Activated naive CD8-positive, alpha-beta T cell treated with anti-CD3 and anti-CD28 coated beads for 36 hours (primary cell): ENCODE data around the gene OXCT1. TPM values are rescaled to one million over a fixed set of nuclear protein-coding genes. Genes with fewer than 3 reads are reported as not detected.

Source experiments
- DNase-seq: peaks from one replicate; pipeline ENCODE4 v3.0.0; 2021
- H3K27ac Mint-ChIP-seq: one replicate; pipeline ENCODE4 v1.8.0; 2022; ENCODE audit warnings: mild to moderate bottlenecking, moderate library complexity, mixed read lengths
- H3K27me3 Mint-ChIP-seq: one replicate; pipeline ENCODE4 v1.8.0; 2022; ENCODE audit warnings: mild to moderate bottlenecking, mixed read lengths
- H3K36me3 Mint-ChIP-seq: one replicate; pipeline ENCODE4 v1.8.0; 2021; ENCODE audit warnings: mild to moderate bottlenecking, mixed read lengths
- H3K4me1 Mint-ChIP-seq: one replicate; pipeline ENCODE4 v1.8.0; 2021; ENCODE audit warnings: mixed read lengths
- H3K4me3 Mint-ChIP-seq: one replicate; pipeline ENCODE4 v1.8.0; 2022; ENCODE audit warnings: mild to moderate bottlenecking, moderate library complexity, mixed read lengths
- H3K9me3 Mint-ChIP-seq: one replicate; pipeline ENCODE4 v1.8.0; 2022; ENCODE audit warnings: mixed read lengths
- total RNA-seq, 2 experiments: library from RNA; stranded (reverse); gene quantifications; one replicate each; pipeline ENCODE4 v1.2.3, GENCODE V29; 2021

Gene OXCT1
- total RNA-seq, 2 experiments from 2014 or later = 77.5 to 80.6 TPM

- no peak for DNase-seq
- Mint-ChIP-seq H3K27me3 (peaks cover 3% of the 10 kb centered on the region), H3K9me3 (peaks cover 34% of the 10 kb centered on the region), H3K36me3 (peaks cover 2% of the 10 kb centered on the region), H3K4me3 (no peak overlapping the region), H3K27ac (no peak overlapping the region), H3K4me1 (no peaks in the 10 kb centered on the region)
These were observed 161.7 kb downstream of the OXCT1 start for GRCh38 chr5:41708604-41708940.

GRCh38 chr5:41707853-41708603, 162.2 kb downstream of the OXCT1 start:
- Mint-ChIP-seq H3K36me3 (peaks cover 2% of the 10 kb centered on the region), H3K27me3 (peaks cover 4% of the 10 kb centered on the region), H3K9me3 (peaks cover 30% of the 10 kb centered on the region), H3K4me1 (no peaks in the 10 kb centered on the region), H3K27ac (no peak overlapping the region), H3K4me3 (no peak overlapping the region)
- no peak for DNase-seq

GRCh38 chr5:41695920-41696582, 174.2 kb downstream of the OXCT1 start:
- H3K36me3 Mint-ChIP-seq = no peaks in the 10 kb centered on the region
- H3K9me3 Mint-ChIP-seq = peaks cover 5% of the 10 kb centered on the region
- H3K27ac Mint-ChIP-seq = no peak overlapping the region
- peaks cover 20% of the 10 kb centered on the region for H3K27me3 Mint-ChIP-seq
- H3K4me1 Mint-ChIP-seq = no peaks in the 10 kb centered on the region
- no peak overlapping the region for H3K4me3 Mint-ChIP-seq
- no peak for DNase-seq

- no peak overlapping the region for H3K4me3 Mint-ChIP-seq
- DNase-seq = no peak
- no peaks in the 10 kb centered on the region for H3K9me3 Mint-ChIP-seq
- no peaks in the 10 kb centered on the region for H3K4me1 Mint-ChIP-seq
- no peaks in the 10 kb centered on the region for H3K36me3 Mint-ChIP-seq
- H3K27ac Mint-ChIP-seq = no peak overlapping the region
- peaks cover 5% of the 10 kb centered on the region for H3K27me3 Mint-ChIP-seq
These were observed 183.5 kb downstream of the OXCT1 start for GRCh38 chr5:41686767-41687166.

- H3K36me3 Mint-ChIP-seq = no peaks in the 10 kb centered on the region
- no peak overlapping the region for H3K4me3 Mint-ChIP-seq
- H3K27ac Mint-ChIP-seq = no peak overlapping the region
- no peaks in the 10 kb centered on the region for H3K9me3 Mint-ChIP-seq
- H3K4me1 Mint-ChIP-seq = no peaks in the 10 kb centered on the region
- peaks cover 5% of the 10 kb centered on the region for H3K27me3 Mint-ChIP-seq
- no peak for DNase-seq
These were observed 184.0 kb downstream of the OXCT1 start for GRCh38 chr5:41686191-41686590.

GRCh38 chr5:41683181-41683580, 187.0 kb downstream of the OXCT1 start:
- no peaks in the 10 kb centered on the region for H3K36me3 Mint-ChIP-seq
- H3K4me3 Mint-ChIP-seq = no peak overlapping the region
- no peak overlapping the region for H3K27ac Mint-ChIP-seq
- no peak for DNase-seq
- no peaks in the 10 kb centered on the region for H3K4me1 Mint-ChIP-seq
- peaks cover 9% of the 10 kb centered on the region for H3K27me3 Mint-ChIP-seq
- peaks cover 4% of the 10 kb centered on the region for H3K9me3 Mint-ChIP-seq

- no peaks in the 10 kb centered on the region for H3K36me3 Mint-ChIP-seq
- no peak for DNase-seq
- H3K27ac Mint-ChIP-seq = no peak overlapping the region
- no peak overlapping the region for H3K4me3 Mint-ChIP-seq
- no peaks in the 10 kb centered on the region for H3K4me1 Mint-ChIP-seq
- H3K9me3 Mint-ChIP-seq = peaks cover 4% of the 10 kb centered on the region
- H3K27me3 Mint-ChIP-seq = peaks cover 9% of the 10 kb centered on the region
These were observed 187.6 kb downstream of the OXCT1 start for GRCh38 chr5:41682641-41683040.

GRCh38 chr5:41681840-41682239, 188.4 kb downstream of the OXCT1 start:
- Mint-ChIP-seq H3K27me3 (peaks cover 15% of the 10 kb centered on the region), H3K36me3 (no peaks in the 10 kb centered on the region), H3K9me3 (peaks cover 4% of the 10 kb centered on the region), H3K4me1 (no peaks in the 10 kb centered on the region), H3K4me3 (no peak overlapping the region), H3K27ac (no peak overlapping the region)
- no peak for DNase-seq

Other genes starting within 250 kb of the OXCT1 start
- gene RIMOC1, start 33.9 kb upstream of the OXCT1 start, total RNA-seq = 10 to 100 TPM; 31.0 to 31.5 TPM
- 10 to 100 TPM; 16.2 to 18.3 TPM for gene FBXO4, start 54.9 kb upstream of the OXCT1 start, total RNA-seq